Putamen (tissue), 1 donor: ENCODE data around the gene IGSF23.
A peak's percentile ranks its signal among the peaks of the same experiment; 100 is the strongest.

Experiments used
- DNase-seq: peaks from one replicate; pipeline ENCODE4 v3.0.0-alpha.2; 2016; ENCODE audit warnings: low spot score

Gene IGSF23

GRCh38 chr19:44613295-44614178 lies at the start of gene IGSF23:
Gene IGSF23, plus strand, starts transcription at chr19:44613563. Its CDS starts 83 bp downstream, at chr19:44613646.
- DNase-seq = no peak

GRCh38 chr19:44566984-44567383 lies 46.4 kb upstream of the IGSF23 start:
- no peak for DNase-seq

GRCh38 chr19:44567745-44568144 lies 45.6 kb upstream of the IGSF23 start:
- DNase-seq = no peak

GRCh38 chr19:44570603-44570983 lies 42.8 kb upstream of the IGSF23 start:
- DNase-seq = no peak

GRCh38 chr19:44570984-44571684 lies 42.2 kb upstream of the IGSF23 start:
- peak; percentile 36 for DNase-seq

GRCh38 chr19:44571830-44572580 lies 41.4 kb upstream of the IGSF23 start:
- no peak for DNase-seq

GRCh38 chr19:44572581-44572900 lies 40.8 kb upstream of the IGSF23 start:
- DNase-seq = no peak

- no peak for DNase-seq
These were observed 40.2 kb upstream of the IGSF23 start for GRCh38 chr19:44573183-44573582.

- no peak for DNase-seq
These were observed 39.7 kb upstream of the IGSF23 start for GRCh38 chr19:44573627-44574026.

GRCh38 chr19:44574186-44574950 lies 39.0 kb upstream of the IGSF23 start:
- DNase-seq = peak; percentile 81

- no peak for DNase-seq
These were observed 38.2 kb upstream of the IGSF23 start for GRCh38 chr19:44575116-44575700.

GRCh38 chr19:44576843-44577565 lies 36.4 kb upstream of the IGSF23 start:
- DNase-seq = no peak

- DNase-seq = no peak
These were observed 35.8 kb upstream of the IGSF23 start for GRCh38 chr19:44577566-44577874.

- no peak for DNase-seq
These were observed 33.5 kb upstream of the IGSF23 start for GRCh38 chr19:44579663-44580365.

GRCh38 chr19:44580366-44580895 lies 32.9 kb upstream of the IGSF23 start:
- no peak for DNase-seq

GRCh38 chr19:44581288-44581687 lies 32.1 kb upstream of the IGSF23 start:
- no peak for DNase-seq

GRCh38 chr19:44582581-44583265 lies 30.6 kb upstream of the IGSF23 start:
- DNase-seq = no peak

- DNase-seq = no peak
These were observed 27.8 kb upstream of the IGSF23 start for GRCh38 chr19:44585371-44586133.
